ENCODE results near the gene KIAA0586. TPM values are rescaled to one million over a fixed set of nuclear protein-coding genes. Genes with fewer than 3 reads are reported as not detected.
"Not testable (repeated sequence)": the region's sequence is repeated elsewhere in the genome, so short reads cannot be mapped to it uniquely, and the experiment has no call there.

KIAA0586 gene
- total and polyA plus RNA-seq, 5 donors from 2014 or later: 16.8 to 34.3 (median 28.0) TPM

GRCh38 chr14:58488550-58488949 lies 61.0 kb downstream of the KIAA0586 start:
- peak in 1 of 3 donors; percentile 14 for DNase-seq
- Histone ChIP-seq H3K9me3 (ENCODE audit: control insufficient read depth in 2 of 2, low read length in 2 of 2) (no peaks in the 10 kb centered on the region), H3K4me3 (ENCODE audit: low read depth, low read length) (no peak overlapping the region), H3K36me3 (ENCODE audit: control insufficient read depth, insufficient read depth, low read length) (peaks cover 71% of the 10 kb centered on the region), H3K27me3 (ENCODE audit: control insufficient read depth, insufficient read depth, low read length) (no peaks in the 10 kb centered on the region), H3K4me1 (ENCODE audit: control insufficient read depth, insufficient read depth, low read length, poor library complexity, severe bottlenecking) (no peaks in the 10 kb centered on the region), H3K27ac (ENCODE audit: insufficient read depth, low read length, poor library complexity, severe bottlenecking) (no peak overlapping the region)
- Mint-ChIP-seq H3K4me1 (peaks cover 0 to 8% (median 0%) of the 10 kb centered on the region in 4 donors), H3K27ac (peak overlapping the region in 1 of 3 donors; percentile 20), H3K27me3 (no peaks in the 10 kb centered on the region), H3K9me3 (no peaks in the 10 kb centered on the region), H3K4me3 (no peak overlapping the region), H3K36me3 (peaks cover 29% of the 10 kb centered on the region)
- no peak for ATAC-seq (ENCODE audit: low read depth in 2 of 2)

DNA sequence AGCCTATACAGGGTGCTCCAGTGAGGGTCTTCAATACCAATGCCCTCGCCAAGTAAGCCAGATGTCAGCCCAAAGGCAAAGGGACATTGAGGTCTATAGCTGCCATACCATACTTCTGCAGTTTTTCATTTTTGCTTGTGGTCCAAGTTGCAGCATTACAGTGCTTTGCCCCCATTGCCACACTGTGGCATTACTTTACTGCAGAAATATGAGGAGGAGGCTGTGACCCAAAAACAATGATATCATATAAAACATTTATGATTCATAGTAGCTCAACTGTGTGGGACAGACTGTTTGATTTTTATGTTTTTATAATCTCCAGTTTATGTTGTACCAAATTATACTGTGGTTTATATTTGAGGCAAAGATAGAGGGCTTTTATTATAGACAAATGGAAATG lies 64.1 kb downstream of the KIAA0586 start:
- Histone ChIP-seq H3K27me3 (ENCODE audit: control insufficient read depth, insufficient read depth, low read length) (no peaks in the 10 kb centered on the region), H3K27ac (ENCODE audit: insufficient read depth, low read length, poor library complexity, severe bottlenecking) (no peak overlapping the region), H3K36me3 (ENCODE audit: control insufficient read depth, insufficient read depth, low read length) (peaks cover 68% of the 10 kb centered on the region), H3K4me1 (ENCODE audit: control insufficient read depth, insufficient read depth, low read length, poor library complexity, severe bottlenecking) (no peaks in the 10 kb centered on the region), H3K4me3 (ENCODE audit: low read depth, low read length) (no peak overlapping the region), H3K9me3 (ENCODE audit: control insufficient read depth in 2 of 2, low read length in 2 of 2) (no peaks in the 10 kb centered on the region)
- peak overlapping the region in 1 of 4 donors; percentile 56 for H3K4me3 Mint-ChIP-seq
- no peaks in the 10 kb centered on the region for H3K4me1 Mint-ChIP-seq
- DNase-seq (no peak), ATAC-seq (ENCODE audit: low read depth in 2 of 2) (no peak)
- H3K9me3 Mint-ChIP-seq: no peaks in the 10 kb centered on the region
- H3K27me3 Mint-ChIP-seq: no peaks in the 10 kb centered on the region
- no peak overlapping the region for H3K27ac Mint-ChIP-seq
- H3K36me3 Mint-ChIP-seq: peaks cover 19% of the 10 kb centered on the region

DNA sequence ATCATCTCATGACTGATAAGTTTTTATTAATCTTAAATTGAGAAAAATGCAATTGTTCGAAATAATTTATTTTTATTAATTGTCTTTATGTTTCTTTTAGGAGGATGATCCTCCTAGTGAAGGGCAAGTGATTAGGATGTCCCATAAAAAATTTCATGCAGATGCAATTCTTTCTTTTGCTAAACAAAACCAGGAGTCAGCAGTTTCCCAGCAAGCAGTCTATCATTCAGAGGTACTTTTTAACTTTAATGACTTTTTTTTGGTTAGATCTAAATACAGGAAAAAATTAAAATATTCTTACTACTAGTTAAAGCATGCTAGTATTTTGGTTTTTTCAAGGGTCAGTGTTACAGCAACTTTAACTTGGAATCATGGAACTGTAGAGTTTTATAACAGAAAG lies 64.5 kb downstream of the KIAA0586 start:
- Mint-ChIP-seq H3K36me3 (peaks cover 19% of the 10 kb centered on the region), H3K27me3 (no peaks in the 10 kb centered on the region), H3K27ac (no peak overlapping the region), H3K4me3 (no peak overlapping the region), H3K4me1 (no peaks in the 10 kb centered on the region), H3K9me3 (no peaks in the 10 kb centered on the region)
- Histone ChIP-seq H3K36me3 (ENCODE audit: control insufficient read depth, insufficient read depth, low read length) (peaks cover 63% of the 10 kb centered on the region), H3K27ac (ENCODE audit: insufficient read depth, low read length, poor library complexity, severe bottlenecking) (no peak overlapping the region), H3K4me3 (ENCODE audit: low read depth, low read length) (no peak overlapping the region), H3K4me1 (ENCODE audit: control insufficient read depth, insufficient read depth, low read length, poor library complexity, severe bottlenecking) (no peaks in the 10 kb centered on the region), H3K9me3 (ENCODE audit: control insufficient read depth in 2 of 2, low read length in 2 of 2) (no peaks in the 10 kb centered on the region), H3K27me3 (ENCODE audit: control insufficient read depth, insufficient read depth, low read length) (no peaks in the 10 kb centered on the region)
- no peak for DNase-seq
- ATAC-seq (ENCODE audit: low read depth in 2 of 2): no peak

- no peak overlapping the region for H3K4me3 Mint-ChIP-seq
- H3K4me1 Mint-ChIP-seq: peaks cover 0 to 6% (median 0%) of the 10 kb centered on the region in 4 donors
- no peak overlapping the region for H3K27ac Mint-ChIP-seq
- ATAC-seq (ENCODE audit: low read depth in 2 of 2): peak; percentile 60 to 63
- Histone ChIP-seq H3K27me3 (ENCODE audit: control insufficient read depth, insufficient read depth, low read length) (no peaks in the 10 kb centered on the region), H3K4me3 (ENCODE audit: low read depth, low read length) (no peak overlapping the region), H3K9me3 (ENCODE audit: control insufficient read depth in 2 of 2, low read length in 2 of 2) (no peaks in the 10 kb centered on the region), H3K27ac (ENCODE audit: insufficient read depth, low read length, poor library complexity, severe bottlenecking) (no peak overlapping the region), H3K4me1 (ENCODE audit: control insufficient read depth, insufficient read depth, low read length, poor library complexity, severe bottlenecking) (no peaks in the 10 kb centered on the region), H3K36me3 (ENCODE audit: control insufficient read depth, insufficient read depth, low read length) (peaks cover 13% of the 10 kb centered on the region)
- H3K9me3 Mint-ChIP-seq: no peaks in the 10 kb centered on the region
- DNase-seq: peak in 2 of 3 donors; percentile 28 to 79
- peaks cover 20% of the 10 kb centered on the region for H3K36me3 Mint-ChIP-seq
- H3K27me3 Mint-ChIP-seq: no peaks in the 10 kb centered on the region
These were observed 73.8 kb downstream of the KIAA0586 start for GRCh38 chr14:58501214-58501816.

GRCh38 chr14:58513272-58513671 lies 85.8 kb downstream of the KIAA0586 start:
- ATAC-seq (ENCODE audit: low read depth in 2 of 2) (no peak), DNase-seq (no peak)
- Mint-ChIP-seq H3K9me3 (peaks cover 0 to 7% (median 1%) of the 10 kb centered on the region in 7 donors), H3K27ac (no peak overlapping the region), H3K36me3 (peaks cover 59% of the 10 kb centered on the region), H3K4me3 (no peak overlapping the region), H3K4me1 (peaks cover 0 to 12% (median 0%) of the 10 kb centered on the region in 4 donors), H3K27me3 (no peaks in the 10 kb centered on the region)
- Histone ChIP-seq H3K9me3 (ENCODE audit: control insufficient read depth in 2 of 2, low read length in 2 of 2) (no peaks in the 10 kb centered on the region), H3K4me1 (ENCODE audit: control insufficient read depth, insufficient read depth, low read length, poor library complexity, severe bottlenecking) (no peaks in the 10 kb centered on the region), H3K27ac (ENCODE audit: insufficient read depth, low read length, poor library complexity, severe bottlenecking) (no peak overlapping the region), H3K27me3 (ENCODE audit: control insufficient read depth, insufficient read depth, low read length) (no peaks in the 10 kb centered on the region), H3K36me3 (ENCODE audit: control insufficient read depth, insufficient read depth, low read length) (peaks cover 34% of the 10 kb centered on the region), H3K4me3 (ENCODE audit: low read depth, low read length) (no peak overlapping the region)

DNA sequence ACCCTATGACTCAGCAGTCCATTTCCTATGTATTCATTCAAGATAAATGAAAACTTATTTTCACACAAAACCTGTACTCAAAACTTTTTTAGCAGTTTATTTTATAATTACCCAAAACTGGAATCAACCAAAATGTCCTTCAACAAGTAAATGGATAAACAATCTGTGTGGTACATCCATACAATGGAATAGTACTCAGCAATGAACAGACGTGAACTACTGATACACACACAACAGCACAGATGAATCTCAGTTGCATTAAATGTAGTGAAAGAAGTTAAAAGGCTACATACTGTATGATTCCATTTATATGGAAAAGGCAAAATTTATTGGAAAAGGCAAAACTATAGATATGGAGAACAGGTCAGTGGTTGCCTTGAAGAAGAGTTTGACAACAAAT lies 90.1 kb downstream of the KIAA0586 start:
- H3K27me3 ChIP-seq (ENCODE audit: control insufficient read depth, insufficient read depth, low read length): no peaks in the 10 kb centered on the region
- peaks cover 33% of the 10 kb centered on the region for H3K36me3 ChIP-seq (ENCODE audit: control insufficient read depth, insufficient read depth, low read length)
- H3K27ac Mint-ChIP-seq: no peak overlapping the region
- H3K9me3 ChIP-seq (ENCODE audit: control insufficient read depth in 2 of 2, low read length in 2 of 2): no peaks in the 10 kb centered on the region
- no peak overlapping the region for H3K4me3 ChIP-seq (ENCODE audit: low read depth, low read length)
- peaks cover 0 to 7% (median 2%) of the 10 kb centered on the region in 7 donors for H3K9me3 Mint-ChIP-seq
- H3K4me3 Mint-ChIP-seq: no peak overlapping the region
- no peaks in the 10 kb centered on the region for H3K4me1 ChIP-seq (ENCODE audit: control insufficient read depth, insufficient read depth, low read length, poor library complexity, severe bottlenecking)
- peaks cover 0 to 11% (median under 1%) of the 10 kb centered on the region in 4 donors for H3K4me1 Mint-ChIP-seq
- H3K36me3 Mint-ChIP-seq: peaks cover 67% of the 10 kb centered on the region
- H3K27ac ChIP-seq (ENCODE audit: insufficient read depth, low read length, poor library complexity, severe bottlenecking): no peak overlapping the region
- no peak for DNase-seq
- no peaks in the 10 kb centered on the region for H3K27me3 Mint-ChIP-seq
- no peak for ATAC-seq (ENCODE audit: low read depth in 2 of 2)

DNA sequence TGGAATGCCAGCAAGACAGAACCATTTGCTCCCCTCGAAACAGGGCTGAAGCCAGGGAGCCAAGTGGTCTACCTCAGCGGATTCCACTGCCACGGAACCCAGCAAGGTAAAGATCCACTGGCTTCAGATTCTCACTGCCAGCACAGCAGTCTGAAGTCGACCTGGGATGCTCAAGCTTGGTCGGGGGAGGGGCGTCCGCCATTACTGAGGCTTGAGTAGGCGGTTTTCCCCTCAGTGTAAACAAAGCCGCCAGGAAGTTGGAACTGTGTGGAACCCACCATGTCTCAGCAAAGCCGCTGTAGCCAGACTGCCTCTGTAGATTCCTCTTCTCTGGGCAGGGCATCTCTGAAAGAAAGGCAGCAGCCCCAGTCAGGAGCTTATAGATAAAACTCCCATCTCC lies 98.2 kb downstream of the KIAA0586 start:
- Mint-ChIP-seq H3K9me3 (peaks cover 0 to 27% (median 7%) of the 10 kb centered on the region in 7 donors), H3K36me3 (peaks cover 41% of the 10 kb centered on the region)
- H3K4me3 Mint-ChIP-seq; H3K27me3 Mint-ChIP-seq; H3K9me3 ChIP-seq (ENCODE audit: control insufficient read depth in 2 of 2, low read length in 2 of 2); H3K4me1 ChIP-seq (ENCODE audit: control insufficient read depth, insufficient read depth, low read length, poor library complexity, severe bottlenecking); H3K4me3 ChIP-seq (ENCODE audit: low read depth, low read length); H3K27ac Mint-ChIP-seq; H3K27ac ChIP-seq (ENCODE audit: insufficient read depth, low read length, poor library complexity, severe bottlenecking); DNase-seq; H3K27me3 ChIP-seq (ENCODE audit: control insufficient read depth, insufficient read depth, low read length); H3K4me1 Mint-ChIP-seq; ATAC-seq (ENCODE audit: low read depth in 2 of 2): not testable (repeated sequence)
- H3K36me3 ChIP-seq (ENCODE audit: control insufficient read depth, insufficient read depth, low read length): peaks cover 12% of the 10 kb centered on the region

- no peak overlapping the region for H3K4me3 Mint-ChIP-seq
- H3K4me1 Mint-ChIP-seq: peaks cover 0 to 5% (median 2%) of the 10 kb centered on the region in 4 donors
- no peaks in the 10 kb centered on the region for H3K4me1 ChIP-seq (ENCODE audit: control insufficient read depth, insufficient read depth, low read length, poor library complexity, severe bottlenecking)
- DNase-seq (no peak), ATAC-seq (ENCODE audit: low read depth in 2 of 2) (no peak)
- H3K27me3 Mint-ChIP-seq: no peaks in the 10 kb centered on the region
- no peak overlapping the region for H3K27ac ChIP-seq (ENCODE audit: insufficient read depth, low read length, poor library complexity, severe bottlenecking)
- H3K36me3 ChIP-seq (ENCODE audit: control insufficient read depth, insufficient read depth, low read length): no peaks in the 10 kb centered on the region
- no peaks in the 10 kb centered on the region for H3K9me3 ChIP-seq (ENCODE audit: control insufficient read depth in 2 of 2, low read length in 2 of 2)
- H3K27me3 ChIP-seq (ENCODE audit: control insufficient read depth, insufficient read depth, low read length): no peaks in the 10 kb centered on the region
- no peak overlapping the region for H3K4me3 ChIP-seq (ENCODE audit: low read depth, low read length)
- H3K36me3 Mint-ChIP-seq: peaks cover 12% of the 10 kb centered on the region
- peak overlapping the region in 1 of 3 donors; percentile 47 for H3K27ac Mint-ChIP-seq
- H3K9me3 Mint-ChIP-seq: peaks cover 0 to 16% (median 5%) of the 10 kb centered on the region in 7 donors
These were observed 105.9 kb downstream of the KIAA0586 start for GRCh38 chr14:58533446-58533845.
